CMK (cell line): Measurements from ENCODE around the gene SBF2.
A peak's percentile ranks its signal among the peaks of the same experiment; 100 is the strongest.
"Not testable (repeated sequence)": the region's sequence is repeated elsewhere in the genome, so short reads cannot be mapped to it uniquely, and the experiment has no call there.

Source experiments
- DNase-seq: peaks from one replicate; pipeline ENCODE4 v3.0.0-alpha.2; 2010; ENCODE audit warnings: low read depth

Gene SBF2

GRCh38 chr11:10005955-10006525, 288.0 kb downstream of the SBF2 start:
- DNase-seq, result no peak

GRCh38 chr11:10004526-10005113, 289.4 kb downstream of the SBF2 start:
- no peak for DNase-seq

- no peak for DNase-seq
Observed at GRCh38 chr11:10002221-10002620, 291.8 kb downstream of the SBF2 start.

- DNase-seq, result no peak
Observed at GRCh38 chr11:9992306-9992705, 301.7 kb downstream of the SBF2 start.

- no peak for DNase-seq
Observed at GRCh38 chr11:9990221-9990973, 303.6 kb downstream of the SBF2 start.

- DNase-seq, result not testable (repeated sequence)
Observed at GRCh38 chr11:9987303-9987702, 306.7 kb downstream of the SBF2 start.

GRCh38 chr11:9982796-9983579, 311.0 kb downstream of the SBF2 start:
- no peak for DNase-seq

GRCh38 chr11:9982127-9982795, 311.8 kb downstream of the SBF2 start:
- no peak for DNase-seq

- no peak for DNase-seq
Observed at GRCh38 chr11:9980931-9981330, 313.1 kb downstream of the SBF2 start.

GRCh38 chr11:9977554-9977953, 316.5 kb downstream of the SBF2 start:
- no peak for DNase-seq

- no peak for DNase-seq
Observed at GRCh38 chr11:9974375-9974774, 319.6 kb downstream of the SBF2 start.

GRCh38 chr11:9973921-9974320, 320.1 kb downstream of the SBF2 start:
- no peak for DNase-seq

GRCh38 chr11:9972989-9973388, 321.0 kb downstream of the SBF2 start:
- peak; percentile 8 for DNase-seq

- no peak for DNase-seq
Observed at GRCh38 chr11:9971894-9972293, 322.1 kb downstream of the SBF2 start.

GRCh38 chr11:9969068-9969467, 325.0 kb downstream of the SBF2 start:
- DNase-seq, result no peak

- DNase-seq, result no peak
Observed at GRCh38 chr11:9962722-9963121, 331.3 kb downstream of the SBF2 start.

- no peak for DNase-seq
Observed at GRCh38 chr11:9957072-9957471, 336.9 kb downstream of the SBF2 start.

GRCh38 chr11:9956483-9956882, 337.5 kb downstream of the SBF2 start:
- no peak for DNase-seq

- no peak for DNase-seq
Observed at GRCh38 chr11:9955391-9955790, 338.6 kb downstream of the SBF2 start.

GRCh38 chr11:9953994-9954626, 339.9 kb downstream of the SBF2 start:
- no peak for DNase-seq

- DNase-seq, result no peak
Observed at GRCh38 chr11:9952511-9953196, 341.4 kb downstream of the SBF2 start.
